Panc1 (cell line): ENCODE measurements around the gene CHRFAM7A.
"Not testable (repeated sequence)": the region's sequence is repeated elsewhere in the genome, so short reads cannot be mapped to it uniquely, and the experiment has no call there.

Experiments
- CTCF ChIP-seq: fragments of 450-650 bp; IDR thresholded peaks from 2 replicates; pipeline ENCODE4 v1.5.1; 2017; ENCODE audit warnings: mild to moderate bottlenecking
- POLR2AphosphoS5 ChIP-seq: IDR thresholded peaks from 2 replicates; pipeline ENCODE4 v1.6.1; 2012; ENCODE audit warnings: mild to moderate bottlenecking, low read depth, low read length, moderate library complexity
- REST ChIP-seq, 2 experiments: IDR thresholded peaks; 2 replicates each; pipeline ENCODE4 v1.6.1; 2011 to 2012; ENCODE audit warnings: low read depth in 2 of 2, control low read depth in 1 of 2, low read length in 1 of 2, mild to moderate bottlenecking in 1 of 2, moderate library complexity in 1 of 2; ENCODE audit not compliant: insufficient read depth in 1 of 2
- SIN3A ChIP-seq: IDR thresholded peaks from 2 replicates; pipeline ENCODE4 v1.6.1; 2012; ENCODE audit warnings: low read depth, mild to moderate bottlenecking, low read length, moderate library complexity, borderline replicate concordance; ENCODE audit not compliant: insufficient read depth
- TCF7L2 ChIP-seq: IDR thresholded peaks from 2 replicates; pipeline ENCODE4 v1.6.1; 2011; ENCODE audit warnings: mild to moderate bottlenecking, low read depth, low read length, inconsistent platforms

GRCh38 chr15:30375872-30376271 lies 17.5 kb downstream of the CHRFAM7A start:
- not testable (repeated sequence) for TF ChIP-seq CTCF; POLR2AphosphoS5; TCF7L2; REST (IDR thresholded peaks at IDR 0.05; ENCODE audit: insufficient read depth in 1 of 2, low read depth in 2 of 2, low read length in 1 of 2); SIN3A
